KMS-11 (cell line): ENCODE measurements around the gene TMEM236.

Experiments
- H2AFZ ChIP-seq: fragments of 200-600 bp; sonication (generic); 2 replicates; pipeline ENCODE4 v1.6.1; 2016; ENCODE audit warnings: antibody characterized with exemption, mixed run types, low read depth
- H3K27ac ChIP-seq: fragments of 200-600 bp; sonication (generic); 2 replicates; pipeline ENCODE4 v1.6.1; 2016; ENCODE audit warnings: mild to moderate bottlenecking, mixed run types
- H3K27me3 ChIP-seq: fragments of 200-600 bp; sonication (generic); 2 replicates; pipeline ENCODE4 v1.6.1; 2017; ENCODE audit warnings: mild to moderate bottlenecking, low read depth, mixed run types, moderate library complexity; ENCODE audit not compliant: insufficient read depth
- H3K36me3 ChIP-seq: fragments of 200-600 bp; sonication (generic); 2 replicates; pipeline ENCODE4 v1.6.1; 2017; ENCODE audit warnings: mild to moderate bottlenecking, mixed run types; ENCODE audit not compliant: insufficient read depth
- H3K4me1 ChIP-seq: fragments of 200-600 bp; sonication (generic); 2 replicates; pipeline ENCODE4 v1.6.1; 2016; ENCODE audit warnings: mild to moderate bottlenecking, low read depth, mixed run types; ENCODE audit not compliant: poor library complexity, severe bottlenecking
- H3K4me2 ChIP-seq: fragments of 200-600 bp; sonication (generic); 2 replicates; pipeline ENCODE4 v1.7.0; 2016; ENCODE audit warnings: mild to moderate bottlenecking, mixed run types
- H3K4me3 ChIP-seq: fragments of 200-600 bp; sonication (generic); IDR thresholded peaks from 2 replicates; pipeline ENCODE4 v1.6.1; 2017; ENCODE audit warnings: low read depth, low read length, mixed read lengths; ENCODE audit not compliant: insufficient read depth
- H3K79me2 ChIP-seq: fragments of 200-600 bp; sonication (generic); 2 replicates; pipeline ENCODE4 v1.6.1; 2016; ENCODE audit warnings: low read depth, mixed run types; ENCODE audit not compliant: insufficient read depth
- H3K9ac ChIP-seq: fragments of 200-600 bp; sonication (generic); 2 replicates; pipeline ENCODE4 v1.6.1; 2016; ENCODE audit warnings: mild to moderate bottlenecking, mixed run types
- H4K20me1 ChIP-seq: fragments of 200-600 bp; sonication (generic); 2 replicates; pipeline ENCODE4 v1.6.1; 2016; ENCODE audit warnings: mild to moderate bottlenecking, mixed run types; ENCODE audit not compliant: insufficient read depth
- TF ChIP-seq, protein P1 (sequence below): fragments of 200-600 bp; sonication (generic); conservative IDR thresholded peaks from 2 replicates; pipeline ENCODE4 v1.6.1; 2017; ENCODE audit warnings: low read depth, mild to moderate bottlenecking, antibody characterized with exemption, low read length, moderate library complexity, mixed read lengths

TMEM236 gene

DNA sequence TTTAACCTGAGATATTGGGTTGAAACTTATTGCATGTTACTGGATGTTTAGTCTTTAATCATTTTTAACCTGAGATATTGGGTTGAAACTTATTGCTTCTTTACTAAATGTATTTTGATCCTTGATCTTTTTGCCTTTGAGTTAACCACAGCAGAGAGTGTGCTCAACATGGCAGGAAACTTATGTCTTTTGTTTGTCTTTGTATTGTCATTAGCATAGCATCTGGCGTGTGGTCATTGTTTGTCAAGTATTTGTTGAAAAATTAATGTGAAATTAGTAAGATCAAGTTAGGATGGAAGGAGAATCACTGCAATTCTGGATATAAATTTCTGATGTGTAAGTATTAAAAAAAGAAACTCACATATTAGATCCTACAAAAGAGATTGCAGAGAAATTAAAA is 65.3 kb downstream of the TMEM236 start:
- no peak overlapping the region for H2AFZ ChIP-seq
- H4K20me1 ChIP-seq, result no peaks in the 10 kb centered on the region
- H3K9ac ChIP-seq, result no peak overlapping the region
- no peak overlapping the region for H3K27ac ChIP-seq
- H3K4me2 ChIP-seq, result no peak overlapping the region
- no peak overlapping the region for H3K4me3 ChIP-seq
- no peaks in the 10 kb centered on the region for H3K27me3 ChIP-seq
- no peaks in the 10 kb centered on the region for H3K79me2 ChIP-seq
- TF ChIP-seq, protein P1, sequence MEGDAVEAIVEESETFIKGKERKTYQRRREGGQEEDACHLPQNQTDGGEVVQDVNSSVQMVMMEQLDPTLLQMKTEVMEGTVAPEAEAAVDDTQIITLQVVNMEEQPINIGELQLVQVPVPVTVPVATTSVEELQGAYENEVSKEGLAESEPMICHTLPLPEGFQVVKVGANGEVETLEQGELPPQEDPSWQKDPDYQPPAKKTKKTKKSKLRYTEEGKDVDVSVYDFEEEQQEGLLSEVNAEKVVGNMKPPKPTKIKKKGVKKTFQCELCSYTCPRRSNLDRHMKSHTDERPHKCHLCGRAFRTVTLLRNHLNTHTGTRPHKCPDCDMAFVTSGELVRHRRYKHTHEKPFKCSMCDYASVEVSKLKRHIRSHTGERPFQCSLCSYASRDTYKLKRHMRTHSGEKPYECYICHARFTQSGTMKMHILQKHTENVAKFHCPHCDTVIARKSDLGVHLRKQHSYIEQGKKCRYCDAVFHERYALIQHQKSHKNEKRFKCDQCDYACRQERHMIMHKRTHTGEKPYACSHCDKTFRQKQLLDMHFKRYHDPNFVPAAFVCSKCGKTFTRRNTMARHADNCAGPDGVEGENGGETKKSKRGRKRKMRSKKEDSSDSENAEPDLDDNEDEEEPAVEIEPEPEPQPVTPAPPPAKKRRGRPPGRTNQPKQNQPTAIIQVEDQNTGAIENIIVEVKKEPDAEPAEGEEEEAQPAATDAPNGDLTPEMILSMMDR, result no peak
- H3K4me1 ChIP-seq, result no peaks in the 10 kb centered on the region
- H3K36me3 ChIP-seq, result no peaks in the 10 kb centered on the region

DNA sequence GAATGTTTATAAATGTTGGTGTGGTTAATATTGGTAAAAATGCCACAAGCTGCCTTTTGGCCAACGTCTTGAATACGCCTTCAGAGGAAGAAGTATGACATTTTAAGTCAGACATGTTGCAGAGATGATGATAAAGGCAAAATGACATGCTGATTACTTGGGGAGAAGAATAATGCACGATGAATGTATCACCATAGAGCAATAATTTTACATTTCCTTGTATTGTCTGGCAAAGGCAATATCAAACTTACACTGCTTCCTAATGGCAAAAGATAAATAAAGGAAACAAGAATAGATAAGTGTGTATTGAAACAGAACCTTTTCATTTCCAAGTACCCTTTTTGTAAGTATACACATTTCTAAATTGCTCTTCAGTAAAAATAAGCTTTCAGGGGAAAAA is 65.8 kb downstream of the TMEM236 start:
- Histone ChIP-seq H3K4me2 (no peak overlapping the region), H3K79me2 (no peaks in the 10 kb centered on the region), H4K20me1 (no peaks in the 10 kb centered on the region)

DNA sequence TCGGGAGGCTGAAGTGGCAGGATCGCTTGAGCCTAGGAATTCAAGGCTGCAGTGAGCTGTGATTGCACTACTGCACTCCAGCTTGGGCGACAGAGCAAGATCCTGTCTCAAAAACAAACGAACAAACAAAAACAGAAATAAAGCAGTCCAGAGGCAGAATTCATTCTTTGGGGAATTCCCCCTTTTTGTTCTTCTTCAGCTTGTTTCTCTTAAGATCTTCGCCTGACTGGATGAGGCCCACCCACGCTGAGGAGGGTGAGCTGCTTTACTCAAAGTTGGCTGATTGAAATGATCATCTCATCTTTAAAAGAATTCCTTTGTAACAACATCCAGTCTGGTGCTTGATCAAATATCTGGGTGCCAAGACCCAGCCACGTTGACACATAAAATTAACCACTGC is 67.8 kb downstream of the TMEM236 start:
- Histone ChIP-seq H2AFZ (no peak overlapping the region), H4K20me1 (no peaks in the 10 kb centered on the region), H3K36me3 (no peaks in the 10 kb centered on the region), H3K27me3 (no peaks in the 10 kb centered on the region), H3K4me3 (no peak overlapping the region), H3K4me2 (no peak overlapping the region), H3K9ac (no peak overlapping the region), H3K27ac (no peak overlapping the region), H3K79me2 (no peaks in the 10 kb centered on the region), H3K4me1 (no peaks in the 10 kb centered on the region)
- TF ChIP-seq, protein P1, result no peak

More for the DNA sequence above, 65.8 kb downstream of the TMEM236 start:
- no peaks in the 10 kb centered on the region for H3K27me3 ChIP-seq
- TF ChIP-seq, protein P1, result no peak
- H3K9ac ChIP-seq, result no peak overlapping the region
- H3K36me3 ChIP-seq, result no peaks in the 10 kb centered on the region
- H3K4me3 ChIP-seq, result no peak overlapping the region
- no peak overlapping the region for H2AFZ ChIP-seq
- H3K4me1 ChIP-seq, result no peaks in the 10 kb centered on the region
- H3K27ac ChIP-seq, result no peak overlapping the region

DNA sequence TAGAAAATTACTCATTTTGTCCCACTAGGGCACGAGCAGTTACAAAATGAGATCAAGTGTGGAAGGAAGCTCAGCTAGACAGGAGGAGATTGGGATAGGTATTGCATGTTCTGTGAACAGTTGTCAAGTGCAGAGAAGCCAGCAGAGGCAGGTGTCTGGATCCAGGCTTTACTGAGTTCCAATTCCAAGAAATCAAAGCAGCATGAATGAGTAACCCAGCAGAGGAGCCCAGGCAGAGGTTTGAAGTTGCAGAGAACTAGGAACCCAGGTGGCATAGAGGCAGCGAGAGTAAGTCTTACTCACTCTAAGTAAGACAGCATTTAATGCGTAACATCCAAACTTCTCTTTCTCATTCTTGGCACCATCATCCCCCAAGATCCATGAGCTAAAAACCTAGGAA is 68.9 kb downstream of the TMEM236 start:
- no peaks in the 10 kb centered on the region for H3K4me1 ChIP-seq
- no peaks in the 10 kb centered on the region for H4K20me1 ChIP-seq

More for the DNA sequence above, 68.9 kb downstream of the TMEM236 start:
- Histone ChIP-seq H2AFZ (no peak overlapping the region), H3K36me3 (no peaks in the 10 kb centered on the region), H3K4me2 (no peak overlapping the region), H3K79me2 (no peaks in the 10 kb centered on the region), H3K27ac (no peak overlapping the region), H3K4me3 (no peak overlapping the region), H3K27me3 (no peaks in the 10 kb centered on the region), H3K9ac (no peak overlapping the region)
- TF ChIP-seq, protein P1, result no peak
